ENCODE data around the gene PROX1.
"Not testable (repeated sequence)": the region's sequence is repeated elsewhere in the genome, so short reads cannot be mapped to it uniquely, and the experiment has no call there.

The PROX1 gene

DNA sequence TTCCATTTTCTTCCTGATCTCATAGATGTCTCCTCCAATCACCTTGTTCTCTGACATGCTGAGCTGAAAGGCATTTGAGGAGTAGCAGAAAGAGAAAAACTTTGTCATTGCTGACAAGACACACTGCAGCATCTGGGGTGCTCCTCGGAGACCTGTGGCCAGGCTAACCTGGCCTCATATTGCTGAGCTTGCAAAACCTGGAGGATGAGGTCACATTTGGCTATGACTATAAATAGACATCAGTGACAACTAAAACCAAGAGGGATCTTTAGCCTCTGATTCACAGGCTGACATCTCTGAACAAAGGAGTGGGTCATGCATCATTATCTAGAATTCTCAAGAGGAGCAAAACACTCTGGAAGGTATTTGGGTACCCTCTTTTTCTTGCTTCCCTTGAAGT is 83.7 kb downstream of the PROX1 start:
- no peak for DNase-seq (ENCODE audit: low read depth)

- DNase-seq (ENCODE audit: low read depth) = no peak
Observed at GRCh38 chr1:214072426-214073157, 84.8 kb downstream of the PROX1 start.

- no peak for DNase-seq (ENCODE audit: low read depth)
Observed at GRCh38 chr1:214074477-214074876, 86.7 kb downstream of the PROX1 start.

DNA sequence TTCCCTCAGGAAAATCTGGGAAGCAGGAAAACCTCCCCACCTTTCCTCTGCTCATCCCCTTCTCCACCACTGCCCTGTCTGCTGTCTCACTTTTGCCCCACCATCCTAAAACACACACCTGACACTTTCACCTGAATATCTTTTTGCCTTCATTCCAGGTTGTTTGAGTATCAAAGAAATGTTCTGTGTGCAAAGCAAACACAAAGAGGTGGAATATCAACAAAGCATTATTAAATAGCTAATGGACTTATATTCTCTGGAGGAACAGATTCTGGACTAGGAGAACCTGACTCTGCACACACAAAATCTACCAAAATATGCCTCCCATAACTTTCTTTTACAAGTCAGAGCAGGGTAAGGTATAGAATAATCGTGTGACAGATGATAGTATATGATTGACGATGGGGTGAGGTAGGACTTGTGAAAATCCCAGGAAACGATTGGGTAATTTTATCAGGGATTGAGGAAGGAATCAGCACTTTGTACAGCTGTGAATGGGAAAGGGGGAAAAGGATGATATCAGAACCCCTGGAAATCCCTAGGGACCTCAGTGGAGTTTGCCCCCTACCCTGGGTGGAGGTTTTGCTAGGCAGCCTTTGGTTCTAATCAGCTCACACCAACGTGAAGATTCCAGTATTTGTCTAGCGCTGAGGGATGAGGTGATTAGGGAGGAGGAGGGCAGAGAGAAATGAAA is 87.7 kb downstream of the PROX1 start:
- no peak for DNase-seq (ENCODE audit: low read depth)

DNA sequence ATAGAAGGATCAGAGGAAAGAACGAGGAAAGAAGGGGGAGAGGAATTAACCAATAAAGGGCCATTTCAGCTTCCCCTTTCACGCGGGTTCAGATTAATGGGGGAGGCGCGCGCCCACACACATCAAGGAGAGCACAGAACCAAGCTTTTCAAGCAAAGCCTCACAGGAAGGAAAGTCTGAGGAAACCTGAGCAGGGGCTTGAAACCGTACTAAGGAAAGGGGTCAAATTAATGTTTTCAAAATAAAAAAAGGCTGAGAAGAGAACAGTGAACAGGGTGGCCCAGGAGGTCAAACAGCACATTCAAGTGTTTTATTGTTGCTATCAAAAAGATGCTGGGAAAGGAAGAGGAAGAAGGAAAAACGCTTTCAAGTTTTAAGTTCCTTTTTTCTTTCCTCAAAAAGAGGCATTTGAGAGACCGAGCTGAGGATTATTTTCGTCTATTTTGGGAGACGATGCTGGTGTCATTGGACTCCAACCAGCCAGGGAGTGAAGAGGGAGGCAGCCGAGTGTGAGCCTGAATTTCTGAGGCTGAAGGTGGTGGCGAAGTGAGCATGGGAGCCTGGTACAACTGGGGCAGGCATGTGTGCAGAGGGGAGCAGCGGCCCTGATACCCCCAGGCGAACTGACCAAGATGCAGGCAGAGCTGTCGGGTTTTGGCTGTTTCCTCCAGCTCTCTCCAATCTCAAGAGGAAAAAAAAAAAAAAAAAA is 88.4 kb downstream of the PROX1 start:
- DNase-seq (ENCODE audit: low read depth) = no peak

GRCh38 chr1:214076708-214077065 is 88.9 kb downstream of the PROX1 start:
- no peak for DNase-seq (ENCODE audit: low read depth)

GRCh38 chr1:214078950-214079349 is 91.2 kb downstream of the PROX1 start:
- no peak for DNase-seq (ENCODE audit: low read depth)

GRCh38 chr1:214085325-214085724 is 97.6 kb downstream of the PROX1 start:
- DNase-seq (ENCODE audit: low read depth) = no peak

- no peak for DNase-seq (ENCODE audit: low read depth)
Observed at GRCh38 chr1:214086945-214087344, 99.2 kb downstream of the PROX1 start.

GRCh38 chr1:214089003-214089402 is 101.2 kb downstream of the PROX1 start:
- not testable (repeated sequence) for DNase-seq (ENCODE audit: low read depth)
